Skin of body (tissue), 2 donors: Measurements from ENCODE around the gene ZNF774. TPM values are rescaled to one million over a fixed set of nuclear protein-coding genes. Genes with fewer than 3 reads are reported as not detected.
"Not testable (repeated sequence)": the region's sequence is repeated elsewhere in the genome, so short reads cannot be mapped to it uniquely, and the experiment has no call there.

Experiments used
- DNase-seq: peaks from one replicate; lab custom pipeline; 2025; lab: John Stamatoyannopoulos, UW
- total RNA-seq: library from RNA; depleted of rRNA; stranded (reverse); fragments of >200 nt; gene quantifications from one replicate; pipeline ENCODE4 v1.2.3, GENCODE V29; 2014

ZNF774 gene
- total RNA-seq, 1 donor from 2014 or later: 1.3 TPM

DNA sequence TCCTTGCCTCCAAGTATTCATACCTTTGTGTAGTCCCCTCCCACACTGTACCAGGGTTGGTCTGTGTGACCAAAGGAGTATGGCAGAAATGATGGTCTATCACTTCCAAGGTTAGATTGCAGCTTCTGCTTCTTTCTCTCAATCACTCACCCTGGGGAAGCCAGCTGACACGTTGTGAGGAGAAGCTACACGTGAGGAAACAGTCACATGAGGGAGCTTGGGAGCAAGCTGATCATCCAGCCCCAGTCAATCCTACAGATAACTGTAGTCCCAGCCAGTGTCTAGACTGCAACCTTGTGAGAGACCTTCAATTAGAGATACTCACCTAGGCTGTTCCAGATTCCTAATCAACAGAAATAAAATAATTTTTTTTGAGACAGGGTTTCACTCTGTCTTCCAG lies 6.2 kb upstream of the ZNF774 start:
- no peak for DNase-seq

DNA sequence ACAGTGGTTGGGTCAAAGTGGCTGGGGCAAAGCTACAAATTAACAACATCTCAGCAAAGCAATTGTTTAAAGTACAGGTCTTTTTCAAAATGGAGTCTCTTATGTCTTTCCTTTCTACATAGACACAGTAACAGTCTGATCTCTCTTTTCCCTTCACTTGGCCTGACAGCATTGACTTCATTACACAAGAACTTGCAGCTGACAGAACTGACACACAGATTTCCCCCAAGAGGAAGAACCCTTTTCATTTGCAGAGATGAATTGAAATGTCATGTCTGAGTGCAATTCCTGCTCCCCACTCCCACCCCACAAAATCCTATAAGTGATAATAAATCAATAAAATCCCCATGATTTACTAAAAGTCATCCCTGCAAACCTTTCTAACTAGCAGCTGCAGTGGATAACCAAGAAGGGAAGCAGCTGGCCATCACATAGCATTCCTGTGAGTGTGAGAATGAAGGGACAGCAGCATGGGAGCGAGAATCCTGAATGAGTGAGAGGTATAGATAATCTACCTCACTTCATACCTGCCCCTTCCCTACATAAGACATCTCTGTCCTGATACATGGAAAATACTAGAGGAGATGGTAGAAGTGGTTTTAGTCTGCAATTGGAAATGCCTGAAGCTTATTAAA lies 4.5 kb upstream of the ZNF774 start:
- DNase-seq: not testable (repeated sequence)

- DNase-seq: no peak
These were observed 3.6 kb upstream of the ZNF774 start for GRCh38 chr15:90348456-90348855.

GRCh38 chr15:90349072-90349471 lies 3.0 kb upstream of the ZNF774 start:
- no peak for DNase-seq

- no peak for DNase-seq
These were observed 2.3 kb upstream of the ZNF774 start for GRCh38 chr15:90349821-90350220.

DNA sequence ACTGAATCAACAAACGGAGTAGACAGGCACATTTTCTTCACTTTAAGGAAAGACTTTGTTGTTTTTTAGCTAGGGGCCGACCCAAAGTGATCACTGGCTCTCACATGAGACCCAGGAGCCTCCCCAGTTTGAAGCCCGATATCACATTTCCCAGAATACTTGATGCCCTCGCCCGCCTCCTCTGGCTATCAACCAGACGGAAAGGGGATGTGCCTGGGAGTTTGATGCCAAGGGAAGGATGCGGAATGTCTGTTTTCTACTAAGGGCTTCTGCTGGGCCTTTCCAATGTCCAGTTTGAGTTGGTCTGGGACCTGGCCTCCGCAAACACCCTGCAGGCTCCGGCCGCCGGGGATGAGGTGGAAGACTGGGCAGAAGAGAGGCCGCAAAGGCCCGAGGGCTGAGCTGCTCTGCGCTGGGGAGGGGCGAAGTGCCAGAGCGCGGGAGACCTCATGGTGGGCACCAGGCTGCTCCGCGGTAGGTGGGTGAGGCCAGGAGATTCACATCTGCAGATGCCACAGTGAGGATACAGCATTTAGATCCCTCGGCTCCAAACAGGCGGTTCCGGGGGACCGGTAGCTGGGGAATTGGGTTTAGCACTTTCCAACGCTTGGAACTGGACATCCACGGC lies 491 bp upstream of the ZNF774 start:
- no peak for DNase-seq

- DNase-seq: no peak
These were observed 2.9 kb downstream of the ZNF774 start for GRCh38 chr15:90354986-90355385.

DNA sequence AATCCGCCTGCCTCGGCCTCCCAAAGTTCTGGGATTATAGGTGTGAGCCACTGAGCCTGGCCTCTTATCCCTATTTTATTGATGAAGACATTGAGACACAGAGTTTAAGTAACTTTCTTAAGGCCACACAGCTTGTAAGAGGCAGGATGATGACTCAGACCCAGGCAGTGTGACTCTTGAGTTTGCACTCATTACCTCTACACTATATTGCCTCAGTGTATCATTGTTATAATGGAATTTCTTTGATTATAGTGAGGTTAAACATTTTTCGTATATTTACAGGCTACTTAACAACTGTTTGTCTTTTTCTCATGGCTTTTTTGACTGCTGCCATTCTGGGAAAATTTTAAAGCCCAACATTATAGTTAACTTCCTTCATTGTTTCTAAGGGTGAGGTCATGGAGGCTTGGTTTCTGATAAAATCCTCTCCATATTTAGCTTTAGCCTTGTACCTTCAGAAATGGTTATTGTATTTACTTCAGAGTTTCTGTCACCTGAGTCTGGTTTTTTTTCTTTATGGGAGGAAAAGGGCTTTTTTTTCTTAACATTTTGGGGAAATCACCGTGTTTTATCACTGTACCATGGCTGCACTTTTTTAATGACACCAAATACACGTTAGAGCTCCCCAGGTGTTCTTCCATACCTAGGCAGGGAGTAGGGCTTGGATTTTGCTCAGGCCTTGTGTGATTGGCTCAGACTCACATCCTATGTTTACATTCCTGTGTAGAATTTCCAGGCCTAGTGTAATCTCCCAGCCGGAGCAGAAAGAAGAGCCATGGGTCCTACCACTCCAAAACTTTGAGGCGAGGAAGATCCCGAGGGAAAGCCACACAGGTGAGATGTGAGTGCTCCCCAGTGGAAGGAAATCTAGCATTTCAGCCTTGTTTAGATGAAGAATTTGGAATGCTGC lies 6.3 kb downstream of the ZNF774 start:
- DNase-seq: no peak

DNA sequence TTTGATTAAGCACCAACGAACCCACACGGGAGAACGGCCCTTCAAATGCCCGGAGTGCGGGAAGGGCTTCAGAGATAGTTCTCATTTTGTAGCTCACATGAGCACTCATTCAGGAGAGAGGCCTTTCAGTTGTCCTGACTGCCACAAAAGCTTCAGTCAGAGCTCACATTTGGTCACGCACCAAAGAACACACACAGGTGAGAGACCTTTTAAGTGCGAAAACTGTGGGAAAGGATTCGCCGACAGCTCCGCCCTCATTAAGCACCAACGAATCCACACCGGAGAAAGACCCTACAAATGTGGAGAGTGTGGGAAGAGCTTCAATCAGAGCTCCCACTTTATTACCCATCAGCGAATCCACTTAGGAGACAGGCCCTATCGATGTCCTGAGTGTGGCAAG lies 8.7 kb downstream of the ZNF774 start:
- DNase-seq: no peak

- DNase-seq: no peak
These were observed 10.8 kb downstream of the ZNF774 start for GRCh38 chr15:90362936-90363212.

DNA sequence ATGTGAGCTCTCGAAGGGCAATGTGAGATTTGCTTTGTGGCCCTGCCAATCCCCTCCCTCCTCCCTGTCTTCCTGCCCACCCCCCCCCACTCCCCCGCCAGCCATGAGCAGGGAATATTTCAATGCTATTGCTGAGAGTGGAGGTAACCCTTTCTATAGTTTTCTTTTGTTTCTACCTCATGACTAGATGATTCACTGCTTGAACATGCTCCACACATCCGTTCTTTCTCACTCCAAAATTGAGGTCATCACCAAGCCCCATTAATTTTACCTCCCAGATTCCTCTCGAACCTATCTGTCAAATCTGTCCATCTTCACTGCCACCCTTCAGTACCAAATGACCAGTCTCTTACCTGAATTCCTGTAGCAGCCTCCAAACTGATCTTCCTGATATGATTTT lies 12.2 kb downstream of the ZNF774 start:
- DNase-seq: no peak

GRCh38 chr15:90365414-90366055 lies 13.5 kb downstream of the ZNF774 start:
- no peak for DNase-seq

- DNase-seq: peak; percentile 41
These were observed 15.5 kb downstream of the ZNF774 start for GRCh38 chr15:90367576-90367975.

DNA sequence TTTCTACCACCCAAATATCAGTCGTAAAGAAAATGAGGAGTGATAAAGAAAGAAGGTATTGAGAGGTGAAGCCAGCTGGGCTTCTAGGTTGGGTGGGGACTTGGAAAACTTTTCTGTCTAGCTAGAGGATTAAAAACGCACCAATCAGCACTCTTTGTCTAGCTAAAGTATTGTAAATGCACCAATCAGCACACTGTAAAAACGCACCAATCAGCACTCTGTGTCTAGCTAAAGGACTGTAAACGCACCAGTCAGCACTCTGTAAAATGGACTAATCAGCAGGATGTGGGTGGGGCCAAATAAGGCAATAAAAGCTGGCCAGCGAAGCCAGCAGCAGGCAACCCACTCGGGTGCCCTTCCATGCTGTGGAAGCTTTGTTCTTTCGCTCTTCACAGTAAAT lies 23.0 kb downstream of the ZNF774 start:
- DNase-seq: no peak

DNA sequence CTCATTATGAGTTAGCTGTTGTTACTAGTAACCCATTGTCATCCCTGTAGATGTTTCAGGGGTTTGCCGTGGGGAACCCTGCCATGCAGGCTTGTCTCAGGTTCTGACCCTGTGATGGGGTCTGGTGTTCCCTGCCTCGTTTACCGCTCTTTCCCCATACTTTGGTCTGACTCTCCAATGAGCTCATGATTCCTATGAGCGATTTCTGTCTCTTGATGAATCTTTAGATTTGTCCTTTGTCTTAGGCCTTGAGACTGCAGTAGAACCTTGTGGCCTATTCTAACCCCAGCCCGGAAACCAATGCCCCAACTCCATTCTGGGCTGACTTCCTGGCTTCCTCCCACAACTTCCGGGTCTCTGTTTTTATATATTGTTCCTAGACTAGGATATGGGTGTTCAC lies 24.7 kb downstream of the ZNF774 start:
- no peak for DNase-seq

- no peak for DNase-seq
These were observed 27.2 kb downstream of the ZNF774 start for GRCh38 chr15:90379263-90379662.

DNA sequence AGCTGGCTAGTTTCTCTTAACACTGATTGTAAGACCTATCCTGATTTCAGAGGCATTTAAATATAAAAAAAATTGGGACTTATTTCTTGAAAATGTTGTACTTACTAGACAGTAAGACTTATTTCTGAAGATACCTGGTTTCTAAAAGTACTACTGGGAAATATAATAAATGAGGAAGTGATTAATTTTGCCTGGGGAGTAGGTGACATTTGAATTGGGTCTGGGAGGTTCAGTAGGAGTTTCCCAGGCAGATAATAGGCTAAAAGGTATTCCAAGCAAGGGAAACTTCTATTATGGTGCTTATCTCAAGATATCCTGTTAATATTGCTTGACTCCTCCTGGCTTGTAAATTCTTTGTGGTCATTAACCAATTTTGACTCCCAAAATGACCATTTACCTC lies 29.4 kb downstream of the ZNF774 start:
- DNase-seq: no peak

DNA sequence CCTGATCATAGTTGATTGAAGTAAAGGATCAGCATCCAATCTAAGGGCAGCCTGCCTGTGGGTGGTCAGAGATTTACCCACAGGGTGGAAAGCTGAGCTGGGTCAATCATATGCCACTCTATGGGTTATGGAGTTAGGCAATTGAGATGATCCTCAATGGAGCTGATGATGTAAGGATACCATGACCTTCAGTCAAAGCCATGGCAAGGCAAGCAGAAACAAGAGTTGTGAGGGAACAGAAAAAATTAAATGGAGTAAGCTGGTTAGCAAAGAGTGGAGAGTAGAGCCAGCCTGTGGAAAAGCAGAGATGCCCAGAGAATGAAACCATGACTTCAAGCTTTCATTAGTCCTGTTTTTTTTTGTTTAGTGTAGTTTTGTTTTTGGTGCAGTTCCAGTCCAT lies 30.2 kb downstream of the ZNF774 start:
- no peak for DNase-seq

DNA sequence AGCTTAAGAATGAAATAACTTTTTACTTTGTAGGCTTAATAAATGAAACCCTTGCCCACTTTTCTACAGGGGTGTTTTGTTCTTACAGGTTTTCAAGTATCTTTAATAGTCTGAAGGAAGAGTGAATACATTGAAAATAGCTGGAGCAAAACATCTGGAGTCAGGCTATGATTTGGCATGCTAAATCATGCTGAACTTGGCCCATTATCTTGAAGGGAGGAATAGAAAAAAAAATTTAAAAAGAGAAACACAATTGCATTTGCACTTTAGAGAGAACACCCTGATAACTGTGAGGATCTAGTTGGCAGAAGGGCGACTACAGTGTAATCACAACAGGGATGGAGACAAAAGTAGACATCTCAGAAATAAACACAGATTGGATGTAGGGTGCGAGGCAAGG lies 34.1 kb downstream of the ZNF774 start:
- DNase-seq: peak; percentile 49

DNA sequence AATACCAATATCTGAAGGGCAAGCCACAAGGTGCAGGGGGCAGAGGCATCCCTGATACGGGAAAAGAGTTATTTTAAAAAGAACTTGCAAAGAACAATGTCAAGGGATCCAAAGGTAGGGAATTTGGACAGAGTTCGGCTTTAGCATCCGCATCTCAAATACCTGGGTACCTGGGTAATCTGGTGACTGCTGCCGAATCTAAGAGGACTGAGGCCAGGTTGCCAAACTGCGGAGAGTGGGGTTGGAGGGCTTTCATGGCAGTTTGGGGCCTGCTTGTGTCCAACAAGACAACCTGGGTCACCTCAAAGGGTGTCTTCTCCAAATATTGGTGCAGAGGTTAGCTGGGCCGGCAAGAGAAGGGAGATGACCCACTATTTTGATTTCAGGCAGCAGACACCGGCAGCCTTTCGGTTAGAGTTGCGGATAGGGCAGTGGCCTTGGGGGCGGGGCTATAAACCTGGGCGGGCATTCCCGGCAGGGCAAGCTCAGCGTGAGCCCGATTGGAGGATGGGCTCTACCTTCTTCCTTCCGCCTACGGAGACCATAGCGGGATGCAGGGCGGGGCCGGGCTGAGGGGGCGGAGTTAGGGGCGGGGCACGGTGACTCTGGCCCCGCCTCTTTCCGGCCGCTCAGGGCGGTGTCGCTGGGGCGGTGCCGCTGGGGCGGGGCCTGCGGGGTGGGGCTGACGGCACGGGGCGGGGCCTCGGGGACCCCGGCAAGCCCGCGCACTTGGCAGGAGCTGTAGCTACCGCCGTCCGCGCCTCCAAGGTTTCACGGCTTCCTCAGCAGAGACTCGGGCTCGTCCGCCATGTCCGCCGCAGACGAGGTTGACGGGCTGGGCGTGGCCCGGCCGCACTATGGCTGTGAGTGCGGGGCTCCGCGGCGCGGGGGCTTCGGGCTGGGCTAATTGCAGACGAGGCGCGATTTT lies 35.7 kb downstream of the ZNF774 start, which contains the start of gene IQGAP1:
TSS of gene IQGAP1 (plus strand) at position 709 of the 928 bp plus-strand sequence. CDS start at position 809, 100 bp downstream.
- DNase-seq: peak; percentile 94
